Activated B cell treated with CpG ODN at 0.5 μM for 24 hours (primary cell): ENCODE results near the gene HMMR. TPM values are rescaled to one million over a fixed set of nuclear protein-coding genes. Genes with fewer than 3 reads are reported as not detected.

Source experiments
- ATAC-seq: fragments of 200-7000 bp; cut with Tn5 transposase; one replicate; pipeline ENCODE4 v1.10.0; 2021; ENCODE audit warnings: low read depth, mild to moderate bottlenecking, moderate library complexity
- CTCF ChIA-PET: fragments of 350-600 bp; sonication (Branson Sonifier 250); formaldehyde crosslinking; loops from one replicate; lab custom pipeline; 2021; ENCODE audit warnings: antibody characterized with exemption; lab: Charles Lee
- POLR2A ChIA-PET: fragments of 350-600 bp; sonication (Branson Sonifier 250); formaldehyde crosslinking; loops from one replicate; lab custom pipeline; 2021; ENCODE audit warnings: antibody characterized with exemption; lab: Charles Lee
- DNase-seq: peaks from one replicate; pipeline ENCODE4 v3.0.0; 2022
- H3K27ac Mint-ChIP-seq: one replicate; pipeline ENCODE4 v1.8.0; 2020; ENCODE audit warnings: mixed read lengths
- H3K27me3 Mint-ChIP-seq: one replicate; pipeline ENCODE4 v1.8.0; 2021; ENCODE audit warnings: mixed read lengths
- H3K36me3 Mint-ChIP-seq: one replicate; pipeline ENCODE4 v1.8.0; 2021; ENCODE audit warnings: low read depth, mixed read lengths
- H3K4me1 Mint-ChIP-seq: one replicate; pipeline ENCODE4 v1.8.0; 2021; ENCODE audit warnings: mixed read lengths
- H3K4me3 Mint-ChIP-seq: one replicate; pipeline ENCODE4 v1.8.0; 2020; ENCODE audit warnings: mild to moderate bottlenecking, mixed read lengths
- H3K9me3 Mint-ChIP-seq: one replicate; pipeline ENCODE4 v1.8.0; 2020; ENCODE audit warnings: mixed read lengths
- CTCF ChIP-seq: fragments of 200-600 bp; IDR thresholded peaks from one replicate; pipeline ENCODE4 v1.8.0; 2022; ENCODE audit warnings: antibody characterized with exemption, mild to moderate bottlenecking
- intact Hi-C: fragments of 100-400 bp; cut with micrococcal nuclease; formaldehyde crosslinking; loops from one replicate; pipeline ENCODE4 v1.15.1; 2024
- total RNA-seq: library from RNA; stranded (reverse); gene quantifications from 2 replicates; pipeline ENCODE4 v1.2.3, GENCODE V29; 2022

HMMR gene
- total RNA-seq, 1 donor from 2014 or later = 3.3 TPM

DNA sequence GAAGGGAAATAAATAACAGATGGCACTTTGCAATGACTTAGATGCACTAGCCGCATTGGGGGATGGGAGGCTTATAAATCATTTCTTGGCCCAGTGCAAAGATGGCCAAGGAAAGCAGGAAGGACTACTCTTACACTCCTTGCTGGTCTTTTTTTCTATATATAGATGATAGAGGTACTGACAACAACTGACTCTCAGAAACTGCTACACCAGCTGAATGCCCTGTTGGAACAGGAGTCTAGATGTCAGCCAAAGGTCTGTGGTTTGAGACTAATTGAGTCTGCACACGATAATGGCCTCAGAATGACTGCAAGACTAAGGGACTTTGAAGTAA is 21.4 kb upstream of the HMMR start:
- peaks cover 40% of the 10 kb centered on the region for H3K36me3 Mint-ChIP-seq
- no peak for DNase-seq
- ChIA-PET CTCF (interaction anchor here (1.0 to 1.3 kb wide), 2 partner anchors 20 to 21 kb away, joined by 4 read pairs; partner anchors contain the start of gene HMMR), POLR2A (interaction anchor here (3.6 kb wide), 1 partner anchor 21 kb away, joined by 91 read pairs; the partner anchor contains the start of genes HMMR and NUDCD2)
- no peaks in the 10 kb centered on the region for H3K27me3 Mint-ChIP-seq
- peaks cover 34% of the 10 kb centered on the region for H3K4me1 Mint-ChIP-seq
- intact Hi-C loops = no loop called here
- H3K9me3 Mint-ChIP-seq = no peaks in the 10 kb centered on the region
- no peak overlapping the region for H3K27ac Mint-ChIP-seq
- no peak for ATAC-seq
- H3K4me3 Mint-ChIP-seq = no peak overlapping the region
- TF ChIP-seq CTCF = no peak

DNA sequence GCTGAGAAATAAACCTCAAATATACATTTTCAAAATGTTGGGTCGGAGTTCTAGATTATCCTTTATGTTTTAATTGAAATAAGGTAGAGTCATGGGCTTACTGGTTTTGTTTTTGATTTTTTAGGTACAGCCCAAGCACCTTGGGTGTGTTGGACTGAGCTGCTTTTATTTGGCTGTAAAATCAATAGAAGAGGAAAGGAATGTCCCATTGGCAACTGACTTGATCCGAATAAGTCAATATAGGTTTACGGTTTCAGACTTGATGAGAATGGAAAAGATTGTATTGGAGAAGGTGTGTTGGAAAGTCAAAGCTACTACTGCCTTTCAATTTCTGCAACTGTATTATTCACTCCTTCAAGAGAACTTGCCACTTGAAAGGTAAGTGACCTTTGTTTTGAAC is 19.5 kb upstream of the HMMR start:
- DNase-seq (no peak), ATAC-seq (no peak)
- H3K4me3 Mint-ChIP-seq = no peak overlapping the region
- CTCF ChIA-PET = interaction anchor here (1.2 kb wide), 1 partner anchor 18 kb away, joined by 3 read pairs; no protein-coding TSS in a partner anchor
- H3K4me1 Mint-ChIP-seq = peaks cover 34% of the 10 kb centered on the region
- peaks cover 54% of the 10 kb centered on the region for H3K36me3 Mint-ChIP-seq
- TF ChIP-seq CTCF = no peak
- no peaks in the 10 kb centered on the region for H3K9me3 Mint-ChIP-seq
- no peak overlapping the region for H3K27ac Mint-ChIP-seq
- POLR2A ChIA-PET = interaction anchor here (2.6 kb wide), 1 partner anchor 19 kb away, joined by 12 read pairs; the partner anchor contains the start of genes HMMR and NUDCD2
- no peaks in the 10 kb centered on the region for H3K27me3 Mint-ChIP-seq
- intact Hi-C loops = no loop called here

- Mint-ChIP-seq H3K4me3 (no peak overlapping the region), H3K9me3 (no peaks in the 10 kb centered on the region), H3K4me1 (peaks cover 6% of the 10 kb centered on the region), H3K27me3 (no peaks in the 10 kb centered on the region), H3K27ac (no peak overlapping the region), H3K36me3 (peaks cover 77% of the 10 kb centered on the region)
- DNase-seq (no peak), ATAC-seq (no peak)
- TF ChIP-seq CTCF = no peak
- CTCF ChIA-PET = no interaction called here
- intact Hi-C loops = no loop called here
- POLR2A ChIA-PET = no interaction called here
These were observed 15.9 kb upstream of the HMMR start for GRCh38 chr5:163444526-163444925.

GRCh38 chr5:163445345-163445744 is 15.1 kb upstream of the HMMR start:
- ChIA-PET POLR2A (no interaction called here), CTCF (no interaction called here)
- no peak for ATAC-seq

DNA sequence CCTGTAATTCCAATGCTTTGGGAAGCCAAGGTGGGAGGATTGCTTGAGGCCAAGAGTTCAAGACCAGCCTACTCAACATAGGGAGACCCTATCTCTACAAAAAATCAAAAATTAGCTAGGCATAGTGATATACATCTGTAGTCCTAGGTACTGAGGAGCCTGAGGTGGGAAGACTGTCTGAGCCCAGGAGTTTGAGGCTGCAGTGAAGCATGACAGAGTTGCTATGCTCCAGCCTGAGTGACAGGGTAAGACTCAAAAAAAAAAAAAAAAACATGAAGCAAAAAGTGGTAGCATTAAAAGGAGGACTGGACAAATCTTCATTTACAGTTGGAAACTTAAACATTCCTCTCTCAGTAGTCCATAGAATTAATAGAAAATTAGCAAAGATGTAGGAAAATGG is 13.2 kb upstream of the HMMR start:
- no peak overlapping the region for H3K27ac Mint-ChIP-seq
- H3K36me3 Mint-ChIP-seq = peaks cover 75% of the 10 kb centered on the region
- ATAC-seq (no peak), DNase-seq (no peak)
- no peaks in the 10 kb centered on the region for H3K27me3 Mint-ChIP-seq
- no peak overlapping the region for H3K4me3 Mint-ChIP-seq
- POLR2A ChIA-PET = interaction anchor here (1.1 kb wide), 1 partner anchor 13 kb away, joined by 20 read pairs; the partner anchor contains the start of genes HMMR and NUDCD2
- no peaks in the 10 kb centered on the region for H3K4me1 Mint-ChIP-seq
- H3K9me3 Mint-ChIP-seq = no peaks in the 10 kb centered on the region
- CTCF ChIA-PET = no interaction called here
- no peak for TF ChIP-seq CTCF
- intact Hi-C loops = no loop called here

More at GRCh38 chr5:163445345-163445744, 15.1 kb upstream of the HMMR start:
- Mint-ChIP-seq H3K27ac (no peak overlapping the region), H3K4me3 (no peak overlapping the region), H3K27me3 (no peaks in the 10 kb centered on the region), H3K36me3 (peaks cover 74% of the 10 kb centered on the region), H3K4me1 (peaks cover 1% of the 10 kb centered on the region), H3K9me3 (no peaks in the 10 kb centered on the region)
- intact Hi-C loops = no loop called here
- TF ChIP-seq CTCF = no peak
- DNase-seq = no peak
